ENCODE results near the gene KRTAP2-1.

DNA sequence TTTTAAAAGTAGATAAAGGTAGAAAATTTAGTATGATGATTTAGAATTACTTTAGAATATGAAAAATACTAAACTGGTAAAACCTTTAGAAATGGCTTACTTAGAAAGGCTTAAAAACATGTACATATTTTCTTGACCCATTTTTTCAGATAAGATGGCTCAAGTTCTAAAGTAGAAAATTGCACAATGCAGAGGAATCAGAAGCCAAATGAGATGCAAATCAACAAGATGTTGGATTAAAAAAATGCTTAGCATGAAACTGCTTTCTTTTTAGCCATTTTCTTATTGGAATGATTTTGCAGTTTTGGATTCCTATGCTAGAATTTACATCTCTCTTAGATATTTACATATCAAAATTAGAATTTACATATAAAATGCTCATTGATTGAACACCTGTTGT lies 36.7 kb downstream of the KRTAP2-1 start:
- TF ChIP-seq MAZ (IDR thresholded peaks at IDR 0.05; ENCODE audit: borderline replicate concordance, low read depth, low read length) (no peak), MAX (IDR thresholded peaks at IDR 0.05) (no peak)
